ENCODE measurements around the gene TERB1.

Gene TERB1

GRCh38 chr16:66847533-66848067, 46.2 kb upstream of the TERB1 start:
- Histone ChIP-seq H3K36me3 (ENCODE audit: control insufficient read depth in 2 of 2, insufficient read depth in 1 of 2, low read length in 2 of 2) (no peaks in the 10 kb centered on the region), H3K9me3 (ENCODE audit: control insufficient read depth, insufficient read depth, low read depth, low read length) (no peaks in the 10 kb centered on the region), H3K4me1 (ENCODE audit: control insufficient read depth, insufficient read depth, low read length) (no peaks in the 10 kb centered on the region), H3K27ac (ENCODE audit: extremely low read depth, low read depth, low read length) (no peak overlapping the region), H3K4me3 (ENCODE audit: low read depth, low read length) (no peak overlapping the region)
- TF ChIP-seq GLI2 (tag by site-specific recombination; IDR thresholded peaks at IDR 0.05; ENCODE audit: borderline replicate concordance, low read depth): no peak
- no peak for TF ChIP-seq SP7 (tag by site-specific recombination; IDR thresholded peaks at IDR 0.05)
- TF ChIP-seq ZNF555 (tag by site-specific recombination; conservative IDR thresholded peaks at IDR 0.05): no peak
- no peak for TF ChIP-seq ZNF138 (tag by site-specific recombination; IDR thresholded peaks at IDR 0.05; ENCODE audit: borderline replicate concordance)
- no peak for TF ChIP-seq ZSCAN23 (tag by site-specific recombination; IDR thresholded peaks at IDR 0.05)
- TF ChIP-seq TCF7L2 (IDR thresholded peaks at IDR 0.05; ENCODE audit: borderline replicate concordance, low read depth, low read length): no peak
- no peak for TF ChIP-seq BCL6B (tag by site-specific recombination; IDR thresholded peaks at IDR 0.05)
- TF ChIP-seq HOXC10 (CRISPR knock-in tag; IDR thresholded peaks at IDR 0.05): no peak
- TF ChIP-seq ZNF792 (tag by site-specific recombination; IDR thresholded peaks at IDR 0.05): no peak
- TF ChIP-seq ZFHX2 (tag by site-specific recombination; conservative IDR thresholded peaks at IDR 0.05): no peak
- no peak for TF ChIP-seq ZBTB26 (tag by site-specific recombination; optimal IDR thresholded peaks at IDR 0.05)
- TF ChIP-seq ZNF23 (tag by site-specific recombination; IDR thresholded peaks at IDR 0.05; ENCODE audit: borderline replicate concordance): no peak
- TF ChIP-seq ZNF112 (tag by site-specific recombination; IDR thresholded peaks at IDR 0.05): no peak
- no peak for TF ChIP-seq WT1 (tag by site-specific recombination; IDR thresholded peaks at IDR 0.05)
- no peak for TF ChIP-seq ZSCAN18 (tag by site-specific recombination; IDR thresholded peaks at IDR 0.05)
- no peak for TF ChIP-seq ZFP37 (tag by site-specific recombination; IDR thresholded peaks at IDR 0.05)
- no peak for TF ChIP-seq ZNF704 (tag by site-specific recombination; IDR thresholded peaks at IDR 0.05)
- no peak for TF ChIP-seq ZNF221 (tag by site-specific recombination; IDR thresholded peaks at IDR 0.05; ENCODE audit: borderline replicate concordance)
- no peak for TF ChIP-seq HOXA7 (CRISPR knock-in tag; IDR thresholded peaks at IDR 0.05; ENCODE audit: borderline replicate concordance)
- no peak for TF ChIP-seq ZBTB7A (tag by site-specific recombination; IDR thresholded peaks at IDR 0.05; ENCODE audit: low read depth)
- ChIA-PET POLR2A (interaction anchor here (1.7 kb wide), 1 partner anchor 17 kb away, joined by 4 read pairs; the partner anchor contains the start of gene NAE1), CTCF (interaction anchor here (0.5 to 6.3 kb wide), 4 partner anchors 17 to 703 kb away, joined by 3 to 42 read pairs (median 4); partner anchors contain the start of gene NAE1)

GRCh38 chr16:66846831-66847230, 45.4 kb upstream of the TERB1 start:
- ChIA-PET POLR2A (interaction anchor here (1.7 kb wide), 1 partner anchor 16 kb away, joined by 4 read pairs; the partner anchor contains the start of gene NAE1), CTCF (interaction anchor here (0.8 to 6.3 kb wide), 3 partner anchors 16 to 119 kb away, joined by 3 to 42 read pairs (median 8); partner anchors contain the start of gene NAE1)
- no peak for TF ChIP-seq ZNF639 (tag by site-specific recombination; IDR thresholded peaks at IDR 0.05)
- no peak for TF ChIP-seq ZNF596 (tag by site-specific recombination; IDR thresholded peaks at IDR 0.05)
- no peak for TF ChIP-seq ZNF138 (tag by site-specific recombination; IDR thresholded peaks at IDR 0.05; ENCODE audit: borderline replicate concordance)
- no peak for TF ChIP-seq ZNF37A (tag by site-specific recombination; IDR thresholded peaks at IDR 0.05)
- no peak for TF ChIP-seq ZIC2 (tag by site-specific recombination; IDR thresholded peaks at IDR 0.05)
- TF ChIP-seq ZNF692 (tag by site-specific recombination; IDR thresholded peaks at IDR 0.05): no peak
- no peak for TF ChIP-seq ZNF624 (tag by site-specific recombination; IDR thresholded peaks at IDR 0.05)
- TF ChIP-seq ZNF335 (tag by site-specific recombination; conservative IDR thresholded peaks at IDR 0.05): no peak
- no peak for TF ChIP-seq TRIM28 (IDR thresholded peaks at IDR 0.05; ENCODE audit: borderline replicate concordance, low read length)
- no peak for TF ChIP-seq PRDM1 (tag by site-specific recombination; IDR thresholded peaks at IDR 0.05)

More at GRCh38 chr16:66846831-66847230, 45.4 kb upstream of the TERB1 start:
- H3K4me1 ChIP-seq (ENCODE audit: control insufficient read depth, insufficient read depth, low read length): no peaks in the 10 kb centered on the region
- H3K27ac ChIP-seq (ENCODE audit: extremely low read depth, low read depth, low read length): no peak overlapping the region
- no peaks in the 10 kb centered on the region for H3K36me3 ChIP-seq (ENCODE audit: control insufficient read depth in 2 of 2, insufficient read depth in 1 of 2, low read length in 2 of 2)
- no peak overlapping the region for H3K4me3 ChIP-seq (ENCODE audit: low read depth, low read length)
- H3K9me3 ChIP-seq (ENCODE audit: control insufficient read depth, insufficient read depth, low read depth, low read length): no peaks in the 10 kb centered on the region

All from HEK293 (cell line).